Measurements from ENCODE around the gene RAB28.

Gene RAB28

GRCh38 chr4:13378973-13379759 lies 105.0 kb downstream of the RAB28 start:
- H3K4me3 ChIP-seq (ENCODE audit: low read length) = no peak overlapping the region
- DNase-seq (ENCODE audit: low read depth) = no peak
- TF ChIP-seq CTCF (conservative IDR thresholded peaks at IDR 0.05; ENCODE audit: low read depth, low read length) = no peak

DNA sequence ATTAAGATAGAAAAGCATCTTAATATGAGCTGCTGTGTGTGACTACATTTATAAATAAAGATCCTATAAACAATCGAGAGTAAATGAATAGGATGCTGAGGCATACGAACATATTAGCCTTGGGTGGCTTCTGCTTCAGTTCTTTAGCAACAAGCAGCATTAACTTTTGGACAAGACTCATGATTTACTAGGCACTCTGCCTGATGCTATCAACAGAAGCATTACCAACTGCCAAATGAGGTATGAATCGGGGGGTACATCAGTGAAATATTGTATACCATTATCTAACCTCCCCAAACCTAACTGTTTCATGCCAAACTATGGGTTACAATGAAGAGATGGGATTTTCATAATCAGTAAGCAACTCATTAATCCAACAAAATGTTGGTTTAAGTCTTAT lies 113.1 kb downstream of the RAB28 start:
- H3K4me3 ChIP-seq (ENCODE audit: low read length) = no peak overlapping the region
- DNase-seq (ENCODE audit: low read depth) = no peak
- no peak for TF ChIP-seq CTCF (conservative IDR thresholded peaks at IDR 0.05; ENCODE audit: low read depth, low read length)

GRCh38 chr4:13368217-13368616 lies 115.9 kb downstream of the RAB28 start:
- TF ChIP-seq CTCF (conservative IDR thresholded peaks at IDR 0.05; ENCODE audit: low read depth, low read length) = no peak
- H3K4me3 ChIP-seq (ENCODE audit: low read length) = no peak overlapping the region
- DNase-seq (ENCODE audit: low read depth) = no peak

DNA sequence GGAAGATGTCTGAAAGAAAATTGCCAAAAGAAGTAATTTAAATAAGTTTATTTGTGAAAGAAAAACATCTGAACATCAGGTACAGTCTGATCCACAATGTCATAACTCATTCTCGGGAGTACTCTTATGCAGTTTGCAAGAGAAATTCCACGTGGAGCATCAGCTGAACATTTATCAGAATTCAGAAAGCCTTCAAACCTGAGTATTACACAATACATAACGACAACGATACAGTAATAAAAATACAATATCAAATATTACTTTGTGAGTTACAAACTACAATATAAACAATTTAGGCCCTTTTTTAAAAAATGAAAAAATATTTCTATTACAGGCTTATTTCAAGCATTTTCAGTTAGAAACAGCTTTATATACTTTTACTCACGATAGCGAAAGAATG lies 116.4 kb downstream of the RAB28 start:
- H3K4me3 ChIP-seq (ENCODE audit: low read length) = no peak overlapping the region
- TF ChIP-seq CTCF (conservative IDR thresholded peaks at IDR 0.05; ENCODE audit: low read depth, low read length) = no peak
- no peak for DNase-seq (ENCODE audit: low read depth)

DNA sequence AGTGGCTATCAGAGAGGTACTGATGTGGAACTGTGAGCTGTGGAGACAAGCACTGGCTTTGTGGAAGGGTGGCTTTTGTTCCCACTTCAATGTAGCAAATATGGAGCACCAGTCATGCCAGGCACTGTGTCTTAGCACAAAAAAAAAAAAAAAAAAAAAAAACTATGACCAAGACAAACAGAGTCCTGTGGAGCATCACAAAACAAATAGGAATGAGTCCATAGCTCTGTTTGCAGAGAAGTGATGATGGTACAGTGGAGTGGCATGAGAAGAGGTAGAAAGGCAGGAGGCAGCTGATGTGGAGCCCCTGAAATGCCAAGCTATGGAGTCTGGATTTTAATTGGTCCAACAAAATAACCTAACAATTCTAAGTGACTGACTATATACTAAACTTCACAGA lies 116.9 kb downstream of the RAB28 start:
- H3K4me3 ChIP-seq (ENCODE audit: low read length) = no peak overlapping the region
- DNase-seq (ENCODE audit: low read depth) = no peak
- TF ChIP-seq CTCF (conservative IDR thresholded peaks at IDR 0.05; ENCODE audit: low read depth, low read length) = no peak

DNA sequence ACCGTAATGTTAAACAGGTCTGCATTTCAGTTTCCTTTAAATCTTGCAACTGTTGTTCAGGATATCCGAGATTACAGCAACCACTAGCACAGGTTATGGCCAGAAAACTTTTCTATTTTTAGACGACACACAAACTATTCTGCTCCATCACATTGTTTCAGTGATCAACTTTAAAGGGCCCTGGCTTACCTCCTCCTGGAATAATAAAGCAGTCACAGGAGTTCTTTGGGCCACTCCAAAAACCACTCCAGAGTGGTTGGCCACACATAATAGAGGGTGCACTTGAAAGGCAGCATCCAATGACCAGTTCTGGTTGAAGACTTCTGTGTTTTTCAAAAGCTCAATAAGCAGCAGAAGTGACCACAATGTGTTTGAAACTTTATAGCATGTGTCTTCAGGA lies 118.9 kb downstream of the RAB28 start:
- DNase-seq (ENCODE audit: low read depth) = no peak
- no peak for TF ChIP-seq CTCF (conservative IDR thresholded peaks at IDR 0.05; ENCODE audit: low read depth, low read length)
- no peak overlapping the region for H3K4me3 ChIP-seq (ENCODE audit: low read length)

GRCh38 chr4:13364653-13365052 lies 119.5 kb downstream of the RAB28 start:
- TF ChIP-seq CTCF (conservative IDR thresholded peaks at IDR 0.05; ENCODE audit: low read depth, low read length) = no peak
- H3K4me3 ChIP-seq (ENCODE audit: low read length) = no peak overlapping the region
- DNase-seq (ENCODE audit: low read depth) = no peak
